Omental fat pad (tissue), 4 donors: ENCODE measurements around the gene COL4A2. TPM values are rescaled to one million over a fixed set of nuclear protein-coding genes. Genes with fewer than 3 reads are reported as not detected.

Experiments used
- ATAC-seq: fragments of 150-250 bp; one replicate; pipeline ENCODE4 v1.9.1; 2016; ENCODE audit warnings: mild to moderate bottlenecking, moderate library complexity; ENCODE audit not compliant: low FRiP score
- DNase-seq: peaks from one replicate; pipeline ENCODE4 v3.0.0-alpha.2; 2019; ENCODE audit warnings: low spot score
- total RNA-seq, 4 donors: library from RNA; depleted of rRNA; stranded (reverse); fragments of >200 nt; gene quantifications; one replicate each; pipeline ENCODE4 v1.1.0, GENCODE V29; 2016
- TF ChIP-seq, protein P1 (sequence below), 3 donors: fragments of 450-650 bp; IDR thresholded peaks; one replicate each; pipeline ENCODE4 v1.5.1; 2016 to 2017; ENCODE audit warnings: antibody characterized with exemption in 3 of 3, mild to moderate bottlenecking in 3 of 3, moderate library complexity in 2 of 3

COL4A2 gene
- total RNA-seq, 4 donors from 2014 or later = 380 to 788 (median 684) TPM

DNA sequence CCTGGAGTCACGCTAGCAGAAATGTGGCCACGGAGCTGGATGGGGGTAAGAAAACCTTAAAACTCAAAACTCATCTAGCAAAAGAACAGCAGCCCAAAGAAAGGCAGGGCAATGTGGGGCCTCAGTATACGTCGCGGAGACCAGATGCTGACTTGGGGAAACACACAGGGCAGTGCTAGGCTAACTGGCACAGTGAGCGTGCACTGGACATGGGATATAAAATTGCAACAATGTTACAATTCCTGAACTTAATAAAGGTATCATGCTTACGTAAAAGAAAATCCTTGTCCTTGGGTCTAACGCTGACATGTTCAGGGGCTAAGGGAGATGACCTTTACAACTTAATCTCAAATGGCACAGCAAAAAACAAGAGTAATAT, 40.7 kb upstream of the COL4A2 start:
- ATAC-seq = no peak
- DNase-seq = no peak
- TF ChIP-seq, protein P1, sequence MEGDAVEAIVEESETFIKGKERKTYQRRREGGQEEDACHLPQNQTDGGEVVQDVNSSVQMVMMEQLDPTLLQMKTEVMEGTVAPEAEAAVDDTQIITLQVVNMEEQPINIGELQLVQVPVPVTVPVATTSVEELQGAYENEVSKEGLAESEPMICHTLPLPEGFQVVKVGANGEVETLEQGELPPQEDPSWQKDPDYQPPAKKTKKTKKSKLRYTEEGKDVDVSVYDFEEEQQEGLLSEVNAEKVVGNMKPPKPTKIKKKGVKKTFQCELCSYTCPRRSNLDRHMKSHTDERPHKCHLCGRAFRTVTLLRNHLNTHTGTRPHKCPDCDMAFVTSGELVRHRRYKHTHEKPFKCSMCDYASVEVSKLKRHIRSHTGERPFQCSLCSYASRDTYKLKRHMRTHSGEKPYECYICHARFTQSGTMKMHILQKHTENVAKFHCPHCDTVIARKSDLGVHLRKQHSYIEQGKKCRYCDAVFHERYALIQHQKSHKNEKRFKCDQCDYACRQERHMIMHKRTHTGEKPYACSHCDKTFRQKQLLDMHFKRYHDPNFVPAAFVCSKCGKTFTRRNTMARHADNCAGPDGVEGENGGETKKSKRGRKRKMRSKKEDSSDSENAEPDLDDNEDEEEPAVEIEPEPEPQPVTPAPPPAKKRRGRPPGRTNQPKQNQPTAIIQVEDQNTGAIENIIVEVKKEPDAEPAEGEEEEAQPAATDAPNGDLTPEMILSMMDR (IDR thresholded peaks at IDR 0.05) = no peak

DNA sequence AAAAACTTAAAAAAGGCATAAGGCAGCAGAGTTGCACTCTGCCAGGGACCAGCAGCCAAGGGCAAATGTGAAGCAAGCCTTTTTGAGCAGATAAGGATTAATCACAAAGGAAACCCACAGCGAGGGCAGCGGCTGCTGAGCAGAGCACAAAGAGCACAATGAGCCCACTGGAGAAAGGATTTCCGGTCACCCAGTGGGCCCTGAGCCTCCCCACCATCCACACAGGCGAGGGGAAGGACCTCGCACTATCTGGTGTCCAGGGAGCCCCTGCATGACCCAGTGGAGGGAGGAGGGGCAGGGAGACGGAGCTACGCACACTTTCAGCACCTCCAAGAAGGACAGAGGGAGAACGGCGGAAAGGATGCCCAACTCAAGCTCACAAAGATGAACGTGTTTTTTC, 40.1 kb upstream of the COL4A2 start:
- ATAC-seq (no peak), DNase-seq (no peak)
- TF ChIP-seq, protein P1 (IDR thresholded peaks at IDR 0.05) = no peak

DNA sequence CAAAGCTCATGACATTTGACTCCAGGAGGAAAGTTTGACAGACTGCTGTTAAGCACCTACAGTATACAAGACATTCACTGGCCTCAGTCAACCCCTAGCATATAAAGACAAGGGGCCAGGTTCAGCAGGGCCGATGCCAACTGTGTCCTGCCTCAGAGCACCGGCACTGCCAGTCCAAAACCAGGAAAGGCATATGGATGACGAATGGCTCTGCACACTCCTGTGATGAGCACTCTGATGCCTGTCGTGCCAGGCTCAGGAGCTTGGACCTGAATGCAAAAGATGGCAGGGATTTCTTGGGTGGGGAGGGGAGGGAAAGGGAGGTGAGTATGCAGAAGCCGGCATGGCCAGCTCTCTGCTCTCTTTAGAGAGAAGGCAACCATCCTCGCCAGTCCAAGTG, 39.0 kb upstream of the COL4A2 start:
- no peak for ATAC-seq

DNA sequence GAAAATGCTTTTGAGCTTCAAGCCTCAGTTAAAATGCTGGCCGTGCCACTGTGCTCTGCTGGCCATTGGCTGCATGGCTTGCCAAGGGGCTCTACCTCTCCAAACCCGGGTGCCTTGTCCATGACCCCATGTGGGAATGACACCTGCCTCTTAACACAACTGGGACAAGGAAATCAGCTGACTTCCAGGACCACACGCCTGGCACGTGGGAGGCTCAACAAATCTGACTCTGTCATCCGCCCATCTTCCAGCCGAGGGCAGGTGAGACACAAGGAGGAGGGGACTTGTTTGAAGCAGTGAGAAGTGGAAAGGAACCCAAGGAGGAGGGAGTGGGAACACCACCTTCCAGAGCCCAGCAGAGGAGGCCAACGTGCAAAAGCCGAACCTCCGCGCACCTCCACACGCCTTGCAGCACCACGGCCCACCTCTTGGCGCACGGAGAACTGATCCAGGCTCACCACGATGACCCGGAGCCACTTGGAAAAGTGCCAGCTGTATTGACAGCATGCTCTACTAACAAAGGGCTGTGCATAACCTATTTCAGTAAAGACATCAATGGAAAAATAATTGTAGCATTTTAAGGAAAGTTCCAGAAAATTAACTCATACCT, 38.4 kb upstream of the COL4A2 start:
- TF ChIP-seq, protein P1 (IDR thresholded peaks at IDR 0.05) = no peak
- DNase-seq (no peak), ATAC-seq (no peak)

More for the DNA sequence above, 39.0 kb upstream of the COL4A2 start:
- TF ChIP-seq, protein P1 (IDR thresholded peaks at IDR 0.05) = no peak
- no peak for DNase-seq

DNA sequence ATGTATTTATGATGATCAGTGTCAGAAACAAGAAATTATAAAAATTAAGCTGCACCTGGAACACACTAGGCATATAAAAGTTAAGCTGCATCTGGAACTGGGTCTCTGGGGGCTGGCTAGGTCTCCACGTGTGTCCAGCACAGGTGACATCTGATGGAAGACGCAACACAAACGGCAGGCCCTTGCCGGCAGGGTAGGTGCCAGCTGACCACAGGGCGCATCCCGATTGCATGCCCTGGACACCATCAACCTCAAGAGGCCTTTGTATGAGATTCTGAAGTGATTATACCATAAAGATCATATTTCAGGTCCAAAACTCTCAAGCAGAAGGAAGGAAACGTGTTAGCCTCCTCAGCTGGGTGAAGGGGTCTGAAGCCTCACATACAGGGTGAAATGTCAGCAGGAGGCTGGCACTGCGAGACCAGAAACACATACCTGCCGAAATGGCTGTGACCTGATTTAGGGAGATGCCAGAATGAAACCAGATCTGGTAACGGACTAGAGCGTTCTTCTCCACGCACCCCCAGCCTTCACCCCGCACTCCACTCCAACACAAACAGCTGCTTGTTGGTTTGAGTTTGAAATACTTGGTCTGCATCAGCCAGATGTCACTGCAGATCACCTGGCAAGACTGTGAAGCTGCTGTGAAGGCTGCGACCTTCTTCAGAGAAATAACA, 37.4 kb upstream of the COL4A2 start:
- no peak for DNase-seq
- ATAC-seq = no peak
- TF ChIP-seq, protein P1 (IDR thresholded peaks at IDR 0.05) = no peak

DNA sequence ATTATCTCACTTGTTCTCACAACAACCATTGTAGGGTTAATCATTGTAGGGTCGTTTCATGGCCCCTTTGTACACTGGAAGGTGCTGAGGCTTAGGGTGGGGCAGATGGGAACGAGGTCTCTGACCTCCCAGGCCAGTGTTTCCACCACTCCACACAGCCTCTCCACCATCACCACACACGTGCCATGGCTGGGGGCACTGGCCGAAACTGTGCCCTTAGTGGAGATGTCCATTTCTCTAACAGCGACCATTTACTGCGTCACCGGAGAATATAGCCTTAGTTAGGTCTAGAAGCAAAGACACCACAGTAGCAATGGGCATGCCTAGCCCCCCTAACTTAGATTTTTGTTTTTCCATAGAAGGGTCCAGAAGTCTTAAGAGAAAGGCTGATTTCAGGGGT, 36.6 kb upstream of the COL4A2 start:
- ATAC-seq (no peak), DNase-seq (no peak)
- TF ChIP-seq, protein P1 (IDR thresholded peaks at IDR 0.05) = no peak

DNA sequence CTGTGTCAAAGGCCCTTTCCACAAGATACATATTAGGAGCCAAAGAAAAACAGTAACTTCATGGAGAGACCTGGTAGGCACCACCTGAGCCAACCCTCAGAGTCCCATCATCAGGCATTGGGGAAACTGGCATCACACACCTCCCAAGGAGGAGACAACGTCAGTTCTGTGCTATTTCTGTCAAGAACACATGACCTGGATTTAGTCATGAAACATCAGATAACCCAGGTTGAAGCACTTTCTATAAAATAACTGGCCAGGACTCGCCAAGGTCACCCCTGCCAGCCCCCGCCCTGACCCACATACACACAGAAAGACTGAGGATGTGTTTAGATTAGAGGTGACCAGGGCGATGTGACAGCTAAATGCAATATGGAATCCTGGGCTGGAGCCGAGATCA, 35.8 kb upstream of the COL4A2 start:
- DNase-seq (no peak), ATAC-seq (no peak)
- TF ChIP-seq, protein P1 (IDR thresholded peaks at IDR 0.05) = no peak
